ENCODE results near the gene IGFL4.

IGFL4 gene

GRCh38 chr19:46018729-46019251, 22.0 kb downstream of the IGFL4 start:
- Histone ChIP-seq H3K27me3 (ENCODE audit: control insufficient read depth, insufficient read depth, low read length) (peaks cover 23% of the 10 kb centered on the region), H3K9me3 (ENCODE audit: control insufficient read depth, insufficient read depth, low read length) (no peaks in the 10 kb centered on the region), H3K9ac (ENCODE audit: low read depth, low read length) (no peak overlapping the region), H3K36me3 (ENCODE audit: control insufficient read depth, insufficient read depth, low read length) (peaks cover 6% of the 10 kb centered on the region), H3K4me3 (ENCODE audit: low read depth, low read length) (no peak overlapping the region), H3K4me1 (ENCODE audit: control insufficient read depth, insufficient read depth, low read length) (peaks cover 16% of the 10 kb centered on the region; the same call in 1 of the 2 replicates), H3K27ac (ENCODE audit: low read depth, low read length) (no peak overlapping the region)

GRCh38 chr19:46017874-46018675, 22.7 kb downstream of the IGFL4 start:
- Histone ChIP-seq H3K36me3 (ENCODE audit: control insufficient read depth, insufficient read depth, low read length) (peaks cover 6% of the 10 kb centered on the region), H3K9me3 (ENCODE audit: control insufficient read depth, insufficient read depth, low read length) (no peaks in the 10 kb centered on the region), H3K4me1 (ENCODE audit: control insufficient read depth, insufficient read depth, low read length) (peaks cover 16% of the 10 kb centered on the region; the same call in 1 of the 2 replicates), H3K4me3 (ENCODE audit: low read depth, low read length) (no peak overlapping the region), H3K9ac (ENCODE audit: low read depth, low read length) (no peak overlapping the region), H3K27me3 (ENCODE audit: control insufficient read depth, insufficient read depth, low read length) (peaks cover 23% of the 10 kb centered on the region), H3K27ac (ENCODE audit: low read depth, low read length) (no peak overlapping the region)

DNA sequence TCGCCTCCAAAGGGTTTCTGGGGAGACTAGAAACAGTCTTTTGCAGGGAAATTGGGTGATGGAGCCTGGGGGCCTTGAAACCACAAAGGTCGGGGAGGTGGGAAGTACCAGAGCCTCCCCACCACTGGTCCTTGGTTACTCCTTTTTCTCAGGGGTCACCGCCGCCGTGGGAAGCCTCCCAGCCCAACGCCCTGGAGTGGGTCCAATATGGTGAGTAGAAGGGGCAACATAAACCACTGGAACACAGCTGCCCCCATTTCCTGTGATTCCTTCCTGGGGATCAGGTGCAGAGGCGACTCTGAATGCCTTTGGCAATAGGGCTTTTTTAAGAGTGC, 23.7 kb downstream of the IGFL4 start:
- Histone ChIP-seq H3K27me3 (ENCODE audit: control insufficient read depth, insufficient read depth, low read length) (peaks cover 23% of the 10 kb centered on the region), H3K4me3 (ENCODE audit: low read depth, low read length) (no peak overlapping the region), H3K36me3 (ENCODE audit: control insufficient read depth, insufficient read depth, low read length) (peaks cover 6% of the 10 kb centered on the region), H3K9ac (ENCODE audit: low read depth, low read length) (no peak overlapping the region), H3K9me3 (ENCODE audit: control insufficient read depth, insufficient read depth, low read length) (no peaks in the 10 kb centered on the region), H3K27ac (ENCODE audit: low read depth, low read length) (no peak overlapping the region), H3K4me1 (ENCODE audit: control insufficient read depth, insufficient read depth, low read length) (peaks cover 16% of the 10 kb centered on the region; the same call in 1 of the 2 replicates)

DNA sequence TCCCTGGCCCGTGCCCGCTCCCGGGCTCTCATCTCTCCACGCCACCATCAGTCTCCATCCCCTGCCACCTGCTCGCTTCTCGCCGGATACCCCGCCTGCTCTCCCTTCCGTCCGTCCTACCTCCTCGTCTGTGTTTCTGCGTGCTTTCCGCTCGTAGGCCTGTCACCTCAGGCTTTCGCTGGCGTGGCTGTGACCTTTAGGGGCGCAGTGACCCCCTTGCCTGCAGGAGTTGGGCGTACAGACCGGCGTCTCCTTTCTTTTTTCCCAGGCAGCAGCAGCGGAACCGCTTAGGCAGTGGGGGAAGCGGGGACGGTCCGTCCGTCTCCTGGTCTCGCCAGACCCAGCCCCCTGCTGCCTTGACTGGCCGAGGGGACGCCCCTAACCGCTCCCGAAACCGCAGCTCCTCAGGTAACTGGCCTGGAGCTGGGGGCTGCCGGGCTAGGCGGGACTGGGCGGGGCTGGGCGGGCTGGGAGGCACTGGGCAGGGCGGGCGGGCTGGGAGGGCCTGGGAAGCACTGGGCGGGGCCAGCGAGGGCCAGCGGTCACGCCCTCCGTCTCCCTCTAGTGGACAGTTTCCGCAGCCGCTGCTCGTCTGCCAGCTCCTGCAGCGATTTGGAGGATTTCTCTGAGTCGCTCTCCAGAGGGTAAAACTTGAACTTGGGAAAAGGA, 24.2 kb downstream of the IGFL4 start:
- Histone ChIP-seq H3K4me3 (ENCODE audit: low read depth, low read length) (peak overlapping the region; percentile 59), H3K27me3 (ENCODE audit: control insufficient read depth, insufficient read depth, low read length) (peaks cover 23% of the 10 kb centered on the region), H3K36me3 (ENCODE audit: control insufficient read depth, insufficient read depth, low read length) (peaks cover 6% of the 10 kb centered on the region), H3K4me1 (ENCODE audit: control insufficient read depth, insufficient read depth, low read length) (peaks cover 16% of the 10 kb centered on the region; the same call in 1 of the 2 replicates), H3K9me3 (ENCODE audit: control insufficient read depth, insufficient read depth, low read length) (no peaks in the 10 kb centered on the region), H3K9ac (ENCODE audit: low read depth, low read length) (no peak overlapping the region), H3K27ac (ENCODE audit: low read depth, low read length) (no peak overlapping the region)

- Histone ChIP-seq H3K27me3 (ENCODE audit: control insufficient read depth, insufficient read depth, low read length) (peaks cover 23% of the 10 kb centered on the region), H3K27ac (ENCODE audit: low read depth, low read length) (no peak overlapping the region), H3K9me3 (ENCODE audit: control insufficient read depth, insufficient read depth, low read length) (no peaks in the 10 kb centered on the region), H3K4me3 (ENCODE audit: low read depth, low read length) (peak overlapping the region; percentile 59), H3K4me1 (ENCODE audit: control insufficient read depth, insufficient read depth, low read length) (peaks cover 13% of the 10 kb centered on the region; the same call in 1 of the 2 replicates), H3K9ac (ENCODE audit: low read depth, low read length) (no peak overlapping the region), H3K36me3 (ENCODE audit: control insufficient read depth, insufficient read depth, low read length) (peaks cover 6% of the 10 kb centered on the region)
These were observed 24.9 kb downstream of the IGFL4 start for GRCh38 chr19:46015687-46016425.

DNA sequence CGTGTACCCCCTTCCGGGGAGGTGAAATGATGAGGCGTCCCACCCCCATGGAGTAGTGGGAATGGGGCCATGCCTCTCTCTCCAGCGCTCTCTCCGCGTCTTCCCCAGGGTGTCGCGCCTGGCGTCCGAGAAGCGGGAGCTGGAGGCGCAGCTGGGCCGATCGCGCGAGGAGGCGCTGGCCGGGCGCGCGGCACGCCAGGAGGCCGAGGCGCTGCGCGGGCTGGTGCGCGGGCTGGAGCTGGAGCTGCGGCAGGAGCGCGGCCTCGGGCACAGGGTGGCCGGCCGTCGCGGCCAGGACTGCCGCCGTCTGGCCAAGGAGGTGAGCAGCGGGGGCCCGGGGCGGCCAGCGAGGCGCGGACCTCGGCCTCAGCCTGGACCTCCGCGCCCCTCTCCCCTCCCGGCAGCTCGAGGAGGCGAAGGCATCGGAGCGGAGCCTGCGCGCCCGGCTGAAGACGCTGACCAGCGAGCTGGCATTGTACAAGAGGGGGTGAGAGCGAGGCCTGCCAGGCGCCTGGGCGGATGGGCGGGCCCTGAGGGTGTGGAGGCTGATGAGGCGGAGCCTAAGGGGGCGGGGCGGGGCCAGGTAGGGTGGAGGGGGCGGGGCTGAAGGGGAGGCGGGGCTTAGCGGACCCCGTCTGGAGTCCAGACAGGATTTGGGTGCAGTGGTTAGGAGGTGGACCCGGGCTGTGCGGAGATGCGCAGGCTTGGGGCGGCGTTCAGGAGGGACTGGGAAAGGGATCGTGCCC, 25.7 kb downstream of the IGFL4 start:
- H3K9me3 ChIP-seq (ENCODE audit: control insufficient read depth, insufficient read depth, low read length): no peaks in the 10 kb centered on the region
- peaks cover 6% of the 10 kb centered on the region for H3K36me3 ChIP-seq (ENCODE audit: control insufficient read depth, insufficient read depth, low read length)
- peak overlapping the region; percentile 60 for H3K4me3 ChIP-seq (ENCODE audit: low read depth, low read length)
- peaks cover 13% of the 10 kb centered on the region; the same call in 1 of the 2 replicates for H3K4me1 ChIP-seq (ENCODE audit: control insufficient read depth, insufficient read depth, low read length)
- H3K9ac ChIP-seq (ENCODE audit: low read depth, low read length): no peak overlapping the region; the same call in 1 of the 2 replicates
- no peak overlapping the region for H3K27ac ChIP-seq (ENCODE audit: low read depth, low read length)
- H3K27me3 ChIP-seq (ENCODE audit: control insufficient read depth, insufficient read depth, low read length): peaks cover 23% of the 10 kb centered on the region

- Histone ChIP-seq H3K36me3 (ENCODE audit: control insufficient read depth, insufficient read depth, low read length) (peaks cover 6% of the 10 kb centered on the region), H3K27me3 (ENCODE audit: control insufficient read depth, insufficient read depth, low read length) (peaks cover 23% of the 10 kb centered on the region), H3K9ac (ENCODE audit: low read depth, low read length) (no peak overlapping the region), H3K9me3 (ENCODE audit: control insufficient read depth, insufficient read depth, low read length) (no peaks in the 10 kb centered on the region), H3K27ac (ENCODE audit: low read depth, low read length) (no peak overlapping the region), H3K4me1 (ENCODE audit: control insufficient read depth, insufficient read depth, low read length) (peaks cover 13% of the 10 kb centered on the region; the same call in 1 of the 2 replicates), H3K4me3 (ENCODE audit: low read depth, low read length) (peak overlapping the region; percentile 60)
These were observed 26.3 kb downstream of the IGFL4 start for GRCh38 chr19:46014534-46014933.

DNA sequence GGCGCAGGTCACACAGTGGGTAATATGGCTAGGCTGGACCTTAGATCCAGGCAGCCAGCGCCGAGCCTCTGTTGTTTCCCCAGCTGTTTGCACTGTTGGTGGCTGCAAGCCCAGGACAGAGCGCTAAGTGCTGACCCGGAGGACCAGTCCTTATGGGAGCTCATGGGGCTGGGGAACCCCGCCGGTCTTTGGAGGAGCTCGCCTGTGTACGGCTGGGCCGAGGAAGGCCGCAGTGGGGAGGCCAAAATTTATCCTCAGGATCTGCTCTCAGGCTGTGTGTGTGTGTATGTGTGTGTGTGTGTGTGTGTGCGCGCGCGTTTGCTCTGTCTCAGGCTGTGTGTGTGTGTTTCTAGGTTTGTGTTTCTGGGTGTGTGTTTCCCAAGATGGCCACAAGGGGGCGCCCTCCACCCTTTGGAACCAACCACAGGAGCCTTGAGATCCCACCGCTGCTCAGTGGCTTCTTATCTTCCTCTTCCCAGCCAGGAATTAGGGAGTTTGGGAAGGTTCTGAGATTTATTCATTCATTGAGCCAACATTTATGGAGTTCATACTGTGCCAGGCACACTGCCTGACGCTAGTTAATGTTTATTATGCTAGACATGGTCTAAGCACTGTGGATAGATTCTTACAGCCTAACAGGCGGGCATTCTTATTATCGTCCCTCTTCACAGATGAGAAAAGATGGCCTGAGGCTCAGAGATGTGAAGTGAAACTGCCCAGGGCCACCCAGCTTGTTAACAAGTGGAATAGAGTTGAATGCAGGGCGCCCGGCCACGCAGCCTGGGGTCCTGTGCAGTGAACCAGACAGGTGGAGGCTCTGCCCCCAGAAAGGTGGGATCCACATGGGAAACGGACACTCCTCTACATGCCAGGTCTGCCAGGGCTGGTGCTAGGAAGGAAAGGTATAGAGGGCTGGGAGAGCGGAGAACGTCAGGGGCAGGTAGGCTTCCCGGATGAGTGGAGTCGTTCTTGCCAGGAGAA, 31.0 kb downstream of the IGFL4 start:
- Histone ChIP-seq H3K4me3 (ENCODE audit: low read depth, low read length) (no peak overlapping the region), H3K36me3 (ENCODE audit: control insufficient read depth, insufficient read depth, low read length) (0 out of 2 replicates have a peak, but pooled peaks cover 4% of the 10 kb centered on the region), H3K27ac (ENCODE audit: low read depth, low read length) (no peak overlapping the region), H3K4me1 (ENCODE audit: control insufficient read depth, insufficient read depth, low read length) (peaks cover 4% of the 10 kb centered on the region; the same call in 1 of the 2 replicates), H3K9ac (ENCODE audit: low read depth, low read length) (no peak overlapping the region), H3K27me3 (ENCODE audit: control insufficient read depth, insufficient read depth, low read length) (peaks cover 9% of the 10 kb centered on the region), H3K9me3 (ENCODE audit: control insufficient read depth, insufficient read depth, low read length) (no peaks in the 10 kb centered on the region)

GRCh38 chr19:46006411-46006810, 34.4 kb downstream of the IGFL4 start:
- Histone ChIP-seq H3K9ac (ENCODE audit: low read depth, low read length) (no peak overlapping the region), H3K27me3 (ENCODE audit: control insufficient read depth, insufficient read depth, low read length) (no peaks in the 10 kb centered on the region), H3K27ac (ENCODE audit: low read depth, low read length) (no peak overlapping the region), H3K4me3 (ENCODE audit: low read depth, low read length) (no peak overlapping the region), H3K36me3 (ENCODE audit: control insufficient read depth, insufficient read depth, low read length) (0 out of 2 replicates have a peak, but pooled peaks cover 4% of the 10 kb centered on the region), H3K9me3 (ENCODE audit: control insufficient read depth, insufficient read depth, low read length) (no peaks in the 10 kb centered on the region), H3K4me1 (ENCODE audit: control insufficient read depth, insufficient read depth, low read length) (no peaks in the 10 kb centered on the region)

Measured in HUES48 (cell line).